Left ventricle myocardium inferior (tissue), 1 donor: ENCODE data around the gene NTM. TPM values are rescaled to one million over a fixed set of nuclear protein-coding genes. Genes with fewer than 3 reads are reported as not detected.

Source experiments
- DNase-seq: peaks from one replicate; pipeline ENCODE4 v3.0.0-alpha.2; 2020
- H3K27ac ChIP-seq: fragments of 200-600 bp; replicated peaks from 2 replicates; pipeline ENCODE4 v1.8.0; 2021
- H3K27me3 ChIP-seq: fragments of 200-600 bp; 2 replicates; pipeline ENCODE4 v1.8.0; 2021; ENCODE audit warnings: low read depth
- H3K36me3 ChIP-seq: fragments of 200-600 bp; 2 replicates; pipeline ENCODE4 v1.8.0; 2021
- H3K4me1 ChIP-seq: fragments of 200-600 bp; 2 replicates; pipeline ENCODE4 v1.8.0; 2021
- H3K4me3 ChIP-seq: fragments of 200-600 bp; 2 replicates; pipeline ENCODE4 v1.8.0; 2021; ENCODE audit warnings: mild to moderate bottlenecking, moderate library complexity
- H3K9me3 ChIP-seq: fragments of 200-600 bp; replicated peaks from 2 replicates; pipeline ENCODE4 v1.8.0; 2021
- CTCF ChIP-seq: fragments of 200-600 bp; IDR thresholded peaks from 2 replicates; pipeline ENCODE4 v1.8.0; 2021; ENCODE audit warnings: antibody characterized with exemption, mild to moderate bottlenecking, borderline replicate concordance
- intact Hi-C: fragments of 100-400 bp; cut with micrococcal nuclease; formaldehyde crosslinking; loops from one replicate; pipeline ENCODE4 v1.11.0; 2022
- total RNA-seq: library from RNA; stranded (reverse); fragmentation: NEBNext Ultra II Directional; extraction: Animal tissue kit (Norgen Biotek cat#: 25700); gene quantifications from one replicate; pipeline ENCODE4 v1.2.1, GENCODE V29; 2021
- donor health status: DM: no; HTN: yes; CAD: no; lungs with severe emphysema.

Gene NTM
- total RNA-seq, 1 donor from 2014 or later, result 1.0 TPM

DNA sequence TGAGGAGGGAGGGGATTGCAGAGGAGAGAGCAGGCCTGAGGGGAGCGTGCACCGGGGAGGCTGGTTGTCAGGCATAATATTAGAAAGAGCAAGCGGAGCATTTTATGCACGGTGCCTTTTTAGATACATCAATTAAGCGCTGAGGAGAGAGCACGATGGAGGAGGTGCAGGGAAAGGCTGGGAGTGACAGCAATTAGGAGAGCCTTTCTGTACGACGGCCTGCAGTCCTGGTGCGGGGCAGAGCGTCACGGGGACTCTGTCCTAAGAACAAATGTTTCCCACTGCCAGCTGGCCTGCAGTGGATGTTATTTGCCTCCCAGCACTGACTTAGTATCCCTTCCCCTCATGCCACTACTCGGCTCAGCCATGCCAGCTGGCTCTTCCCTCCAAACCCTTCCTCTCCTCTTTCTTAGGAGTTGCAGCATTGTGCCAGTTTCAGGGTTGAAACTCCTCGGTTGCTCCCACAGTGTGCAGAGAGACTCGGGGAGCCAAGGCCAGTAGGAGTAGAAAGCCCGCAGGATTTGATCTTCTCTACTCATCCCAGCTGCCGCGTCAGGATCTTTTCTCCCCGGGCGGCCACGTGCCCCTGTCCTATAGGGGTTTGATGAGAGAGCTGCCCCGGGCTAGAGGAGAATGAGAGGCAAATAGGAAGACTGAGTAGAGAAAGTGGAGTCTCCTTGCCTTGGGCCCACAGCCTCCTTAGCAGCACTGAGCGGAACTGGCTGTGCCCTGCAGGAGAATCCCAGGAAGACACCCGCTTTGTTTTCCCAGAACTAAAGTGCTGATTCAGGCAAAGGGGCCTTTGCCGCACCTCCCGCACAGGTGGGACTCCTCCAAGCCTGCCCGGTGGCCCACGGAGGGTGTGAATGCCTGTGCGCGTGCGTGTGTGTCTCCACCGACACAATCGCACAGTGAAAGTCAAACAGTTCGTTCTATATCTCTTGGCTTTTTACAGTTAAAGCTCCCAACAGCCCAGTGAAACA, 875.3 kb downstream of the NTM start:
- no peak overlapping the region for H3K4me3 ChIP-seq
- no peak for DNase-seq
- no peaks in the 10 kb centered on the region for H3K27me3 ChIP-seq
- TF ChIP-seq CTCF, result no peak
- peaks cover 2% of the 10 kb centered on the region for H3K9me3 ChIP-seq
- no peaks in the 10 kb centered on the region for H3K4me1 ChIP-seq
- intact Hi-C loops, result no loop called here
- no peaks in the 10 kb centered on the region for H3K36me3 ChIP-seq
- H3K27ac ChIP-seq, result no peak overlapping the region

DNA sequence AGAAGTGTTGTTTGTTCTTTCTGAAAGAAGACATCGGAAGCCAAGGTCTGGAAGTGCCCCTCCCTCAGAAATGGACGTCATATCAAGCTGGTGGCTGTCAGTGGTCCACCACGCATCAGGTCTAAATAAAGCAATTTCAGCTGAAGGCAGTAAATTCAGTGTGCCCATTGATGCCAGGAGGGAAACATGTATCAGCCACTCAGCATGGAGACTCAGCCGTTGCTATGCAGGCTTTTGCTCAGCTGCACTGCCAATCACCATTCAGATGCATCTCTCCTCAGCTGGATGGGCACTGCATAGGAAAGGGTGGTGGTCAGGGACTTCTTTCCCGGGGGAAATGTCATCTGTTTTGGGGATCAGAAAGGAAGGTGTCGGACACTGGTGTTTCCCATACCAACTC, 878.2 kb downstream of the NTM start:
- TF ChIP-seq CTCF, result no peak

DNA sequence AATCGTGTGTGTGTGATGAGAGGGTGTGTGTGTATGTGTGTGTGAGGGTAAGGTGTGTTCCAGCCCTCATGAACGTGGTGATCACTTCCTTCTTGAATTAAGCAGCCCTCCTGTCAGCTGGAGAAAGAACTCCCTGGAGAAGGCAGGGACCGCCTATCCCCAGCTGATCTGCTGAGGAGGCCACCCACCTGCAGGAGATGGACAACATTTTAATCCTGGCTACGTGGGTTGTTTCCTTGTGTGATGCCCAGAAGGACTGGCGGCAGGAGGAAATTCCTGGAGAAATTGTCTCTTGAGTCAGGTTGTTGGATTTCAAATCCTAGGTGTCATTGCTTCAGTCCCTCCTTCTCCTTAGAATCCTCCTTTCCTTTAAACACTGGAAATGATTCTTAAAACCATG, 878.8 kb downstream of the NTM start:
- Histone ChIP-seq H3K4me1 (no peaks in the 10 kb centered on the region), H3K36me3 (no peaks in the 10 kb centered on the region), H3K27me3 (no peaks in the 10 kb centered on the region), H3K27ac (no peak overlapping the region), H3K4me3 (no peak overlapping the region), H3K9me3 (peaks cover 8% of the 10 kb centered on the region)
- no peak for DNase-seq
- no peak for TF ChIP-seq CTCF
- intact Hi-C loops, result no loop called here

More for the DNA sequence above, 878.2 kb downstream of the NTM start:
- Histone ChIP-seq H3K27me3 (no peaks in the 10 kb centered on the region), H3K36me3 (no peaks in the 10 kb centered on the region), H3K27ac (no peak overlapping the region), H3K4me1 (no peaks in the 10 kb centered on the region), H3K9me3 (peaks cover 8% of the 10 kb centered on the region), H3K4me3 (no peak overlapping the region)
- no peak for DNase-seq
- intact Hi-C loops, result no loop called here

- no peak overlapping the region for H3K27ac ChIP-seq
Measured at GRCh38 chr11:132251061-132251460, 880.6 kb downstream of the NTM start.

More at GRCh38 chr11:132251061-132251460, 880.6 kb downstream of the NTM start:
- Histone ChIP-seq H3K27me3 (peaks cover 11% of the 10 kb centered on the region), H3K36me3 (no peaks in the 10 kb centered on the region), H3K4me1 (no peaks in the 10 kb centered on the region), H3K9me3 (peaks cover 8% of the 10 kb centered on the region), H3K4me3 (no peak overlapping the region)
- intact Hi-C loops, result no loop called here
- no peak for DNase-seq
- no peak for TF ChIP-seq CTCF
